PC-9 (cell line): ENCODE measurements around the gene PHOX2B.

Source experiments
- EZH2 ChIP-seq: fragments of 200-600 bp; sonication (generic); IDR thresholded peaks from 2 replicates; pipeline ENCODE4 v1.8.0; 2017; ENCODE audit warnings: antibody characterized with exemption, low read depth
- TF ChIP-seq, protein P1 (sequence below): fragments of 200-600 bp; sonication (generic); conservative IDR thresholded peaks from 2 replicates; pipeline ENCODE4 v1.6.1; 2017; ENCODE audit warnings: mixed run types, antibody characterized with exemption, mild to moderate bottlenecking, moderate library complexity

DNA sequence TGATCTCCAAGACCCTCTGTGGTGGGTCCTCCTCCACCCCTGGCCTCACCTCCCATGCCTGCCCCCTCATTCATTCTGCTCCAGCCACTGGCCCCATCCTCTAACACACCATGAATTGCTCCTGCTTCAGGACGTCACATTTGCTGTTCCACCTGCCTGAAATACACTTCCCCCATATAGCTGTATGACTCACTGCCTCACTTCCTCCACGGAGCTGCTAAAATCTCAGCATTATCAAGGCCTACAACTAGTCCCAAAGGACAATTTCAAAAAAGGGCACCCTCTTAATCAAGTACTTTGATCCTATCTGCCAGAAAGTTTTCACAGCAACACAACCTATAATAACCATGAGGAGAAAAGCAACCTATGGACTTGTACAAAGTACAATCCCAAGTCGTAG is 43.6 kb upstream of the PHOX2B start:
- TF ChIP-seq, protein P1, sequence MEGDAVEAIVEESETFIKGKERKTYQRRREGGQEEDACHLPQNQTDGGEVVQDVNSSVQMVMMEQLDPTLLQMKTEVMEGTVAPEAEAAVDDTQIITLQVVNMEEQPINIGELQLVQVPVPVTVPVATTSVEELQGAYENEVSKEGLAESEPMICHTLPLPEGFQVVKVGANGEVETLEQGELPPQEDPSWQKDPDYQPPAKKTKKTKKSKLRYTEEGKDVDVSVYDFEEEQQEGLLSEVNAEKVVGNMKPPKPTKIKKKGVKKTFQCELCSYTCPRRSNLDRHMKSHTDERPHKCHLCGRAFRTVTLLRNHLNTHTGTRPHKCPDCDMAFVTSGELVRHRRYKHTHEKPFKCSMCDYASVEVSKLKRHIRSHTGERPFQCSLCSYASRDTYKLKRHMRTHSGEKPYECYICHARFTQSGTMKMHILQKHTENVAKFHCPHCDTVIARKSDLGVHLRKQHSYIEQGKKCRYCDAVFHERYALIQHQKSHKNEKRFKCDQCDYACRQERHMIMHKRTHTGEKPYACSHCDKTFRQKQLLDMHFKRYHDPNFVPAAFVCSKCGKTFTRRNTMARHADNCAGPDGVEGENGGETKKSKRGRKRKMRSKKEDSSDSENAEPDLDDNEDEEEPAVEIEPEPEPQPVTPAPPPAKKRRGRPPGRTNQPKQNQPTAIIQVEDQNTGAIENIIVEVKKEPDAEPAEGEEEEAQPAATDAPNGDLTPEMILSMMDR, result no peak
- no peak for TF ChIP-seq EZH2
